ENCODE results near the gene C20orf96. TPM values are rescaled to one million over a fixed set of nuclear protein-coding genes. Genes with fewer than 3 reads are reported as not detected.

Gene C20orf96
- total and polyA plus RNA-seq, 2 of the 4 experiments (the other 2 are of a cell fraction): 2.0 to 9.8 TPM

- no peak overlapping the region for H2BK15ac ChIP-seq (ENCODE audit: low read depth, low read length)
- ATAC-seq (ENCODE audit: low read depth) (no peak), DNase-seq (no peak)
- H4K20me1 ChIP-seq (ENCODE audit: insufficient read depth, low read length): no peaks in the 10 kb centered on the region
- H4K5ac ChIP-seq (ENCODE audit: low read depth, low read length): no peak overlapping the region
- no peaks in the 10 kb centered on the region for H3K9me3 ChIP-seq (ENCODE audit: control insufficient read depth, insufficient read depth, low read length)
- no peak overlapping the region for H4K91ac ChIP-seq (ENCODE audit: insufficient read depth, low read depth, low read length)
- BruUV-seq (replicated peaks): no TSS peak
- no peak overlapping the region for H3K18ac ChIP-seq (ENCODE audit: low read depth, low read length)
- no peak overlapping the region for H3K4me2 ChIP-seq (ENCODE audit: low read depth, low read length)
- H3K27me3 ChIP-seq (ENCODE audit: control insufficient read depth, insufficient read depth, low read length): no peaks in the 10 kb centered on the region
- H3K4me3 ChIP-seq (ENCODE audit: insufficient read depth, low read depth, low read length): no peak overlapping the region
- H3K56ac ChIP-seq (ENCODE audit: extremely low read depth, insufficient read depth, low read length): no peak overlapping the region
- H3K14ac ChIP-seq (replicated peaks; ENCODE audit: low read depth, low read length): no peak overlapping the region
- H3K27ac ChIP-seq (ENCODE audit: insufficient read depth, low read length): no peak overlapping the region
- H3K4ac ChIP-seq (ENCODE audit: low read depth, low read length): no peak overlapping the region
- H2BK20ac ChIP-seq (ENCODE audit: low read depth, low read length): no peak overlapping the region
- no peak overlapping the region for H2BK5ac ChIP-seq (ENCODE audit: low read depth, low read length, poor library complexity, severe bottlenecking)
- no peaks in the 10 kb centered on the region for H3K36me3 ChIP-seq (ENCODE audit: control insufficient read depth, insufficient read depth, low read length)
- WGBS, 2 experiments (ENCODE audit: extremely low coverage in 2 of 2, insufficient read length in 1 of 2): no CpG with 5 or more reads among the region's 1 CpG
- no peak overlapping the region for H3K23ac ChIP-seq (ENCODE audit: low read depth, low read length)
- no peak overlapping the region for H2AK5ac ChIP-seq (ENCODE audit: low read depth, low read length)
- no peak overlapping the region for H2AFZ ChIP-seq (replicated peaks; ENCODE audit: low read length, poor library complexity)
- H4K8ac ChIP-seq (ENCODE audit: low read depth in 2 of 2, low read length in 2 of 2): no peak overlapping the region
- ChIA-PET POLR2A (ENCODE audit: unreplicated experiment) (no interaction called here), CTCF (no interaction called here)
- dilution Hi-C loops (cut with HindIII; ENCODE audit: low sequenced_read_pairs, unreplicated experiment): no loop called here
- intact Hi-C loops (cut with micrococcal nuclease): no loop called here
- TF ChIP-seq SMC3 (IDR thresholded peaks at IDR 0.05; ENCODE audit: low read depth, low read length) (no peak), USF2 (IDR thresholded peaks at IDR 0.05; ENCODE audit: low read depth, low read length) (no peak), MAZ (IDR thresholded peaks at IDR 0.05; ENCODE audit: borderline replicate concordance, low read depth, low read length) (no peak), RAD21 (IDR thresholded peaks at IDR 0.05; ENCODE audit: low read length) (no peak), ELK1 (IDR thresholded peaks at IDR 0.05; ENCODE audit: borderline replicate concordance, low read depth, low read length) (no peak), POLR2A (IDR thresholded peaks at IDR 0.05; ENCODE audit: low read depth, low read length) (no peak), MXI1 (IDR thresholded peaks at IDR 0.05; ENCODE audit: borderline replicate concordance, low read depth, low read length) (no peak), CEBPB (IDR thresholded peaks at IDR 0.05; ENCODE audit: low read depth, low read length) (no peak), NFE2L2 (IDR thresholded peaks at IDR 0.05; ENCODE audit: low read depth, low read length) (no peak), RCOR1 (IDR thresholded peaks at IDR 0.05; ENCODE audit: insufficient replicate concordance, low read length) (no peak), BHLHE40 (IDR thresholded peaks at IDR 0.05; ENCODE audit: low read depth, low read length) (no peak), FOS (IDR thresholded peaks at IDR 0.05; ENCODE audit: low read depth, low read length) (no peak), RFX5 (IDR thresholded peaks at IDR 0.05; ENCODE audit: low read depth, low read length) (no peak), MAFK (IDR thresholded peaks at IDR 0.05; ENCODE audit: low read depth, low read length) (no peak)
- H3K4me1 ChIP-seq (ENCODE audit: control insufficient read depth, insufficient read depth, low read length): peaks cover 17% of the 10 kb centered on the region
- H3K9me1 ChIP-seq (ENCODE audit: insufficient read depth, low read length): peaks cover 7% of the 10 kb centered on the region; the same call in 1 of the 2 replicates
- in situ Hi-C loops (cut with MboI; ENCODE audit: low sequenced_read_pairs): no loop called here
- no peak overlapping the region for H2BK120ac ChIP-seq (ENCODE audit: low read depth, low read length)
- no peak overlapping the region for H2AK9ac ChIP-seq (replicated peaks; ENCODE audit: low read depth, low read length, poor library complexity)
- H3K79me1 ChIP-seq (ENCODE audit: low read depth in 1 of 2, low read length in 2 of 2): peaks cover 0 to 4% of the 10 kb centered on the region in 2 experiments; a peak in 1 of 4 replicates
- no peak overlapping the region for H3K9ac ChIP-seq (ENCODE audit: low read depth, low read length)
Measured at GRCh38 chr20:312866-313265, 22.3 kb upstream of the C20orf96 start.
